Measurements from ENCODE around the gene YJEFN3. TPM values are rescaled to one million over a fixed set of nuclear protein-coding genes. Genes with fewer than 3 reads are reported as not detected.

The YJEFN3 gene
- total and polyA plus RNA-seq, 2 donors (not counting 3 experiments of a cell fraction or from before 2014, with no cell fraction given), result 1.9 to 2.1 TPM

DNA sequence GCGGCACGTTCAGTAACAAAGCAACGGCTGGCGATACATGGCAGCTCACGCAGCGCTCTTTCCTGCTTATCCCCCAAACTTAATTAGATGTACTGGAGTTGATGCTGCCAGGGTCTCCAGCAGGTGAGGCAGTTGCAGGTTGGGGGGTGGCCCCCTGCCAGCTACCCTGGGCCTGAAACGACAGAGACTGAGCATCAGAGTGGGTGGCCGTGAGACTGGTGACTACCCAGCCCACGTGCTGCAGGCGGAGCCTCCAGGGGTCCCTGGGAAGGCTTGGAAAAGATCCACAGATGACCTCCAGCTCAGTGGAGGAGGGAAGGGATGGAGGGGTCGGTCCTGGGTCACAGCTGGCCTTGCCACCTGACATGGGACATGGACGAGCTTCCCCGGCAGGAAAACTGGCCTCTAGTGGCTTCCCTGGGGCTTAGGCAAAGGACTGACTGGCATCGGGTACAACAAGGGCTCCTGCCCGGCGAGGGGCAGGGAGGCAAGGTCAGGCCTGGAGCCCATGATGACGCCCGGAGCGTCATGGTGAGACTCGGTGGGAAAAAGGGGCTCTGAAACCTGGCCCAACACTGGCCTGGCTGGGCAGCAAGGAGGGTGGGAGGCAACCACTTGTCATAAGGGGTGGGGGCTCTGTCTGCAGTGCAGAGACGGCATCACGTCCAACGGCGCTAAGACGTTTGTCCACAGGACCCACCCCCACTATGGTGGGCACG is 33.4 kb downstream of the YJEFN3 start:
- POLR2A ChIA-PET, result no interaction called here
- intact Hi-C loops (cut with micrococcal nuclease), result no loop called here
- no peaks in the 10 kb centered on the region for H4K20me1 ChIP-seq (replicated peaks; ENCODE audit: control insufficient read depth, extremely low read depth, insufficient read depth, low read length)
- TF ChIP-seq GATA2 (IDR thresholded peaks at IDR 0.05; ENCODE audit: insufficient read depth, insufficient read length, low read depth, low read length), result no peak
- no peak for TF ChIP-seq POLR2A (IDR thresholded peaks at IDR 0.05; ENCODE audit: low read depth, low read length)
- TF ChIP-seq, protein P1, sequence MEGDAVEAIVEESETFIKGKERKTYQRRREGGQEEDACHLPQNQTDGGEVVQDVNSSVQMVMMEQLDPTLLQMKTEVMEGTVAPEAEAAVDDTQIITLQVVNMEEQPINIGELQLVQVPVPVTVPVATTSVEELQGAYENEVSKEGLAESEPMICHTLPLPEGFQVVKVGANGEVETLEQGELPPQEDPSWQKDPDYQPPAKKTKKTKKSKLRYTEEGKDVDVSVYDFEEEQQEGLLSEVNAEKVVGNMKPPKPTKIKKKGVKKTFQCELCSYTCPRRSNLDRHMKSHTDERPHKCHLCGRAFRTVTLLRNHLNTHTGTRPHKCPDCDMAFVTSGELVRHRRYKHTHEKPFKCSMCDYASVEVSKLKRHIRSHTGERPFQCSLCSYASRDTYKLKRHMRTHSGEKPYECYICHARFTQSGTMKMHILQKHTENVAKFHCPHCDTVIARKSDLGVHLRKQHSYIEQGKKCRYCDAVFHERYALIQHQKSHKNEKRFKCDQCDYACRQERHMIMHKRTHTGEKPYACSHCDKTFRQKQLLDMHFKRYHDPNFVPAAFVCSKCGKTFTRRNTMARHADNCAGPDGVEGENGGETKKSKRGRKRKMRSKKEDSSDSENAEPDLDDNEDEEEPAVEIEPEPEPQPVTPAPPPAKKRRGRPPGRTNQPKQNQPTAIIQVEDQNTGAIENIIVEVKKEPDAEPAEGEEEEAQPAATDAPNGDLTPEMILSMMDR (IDR thresholded peaks at IDR 0.05; ENCODE audit: extremely low read depth in 1 of 2, insufficient read depth in 1 of 2, low read depth in 1 of 2, low read length in 2 of 2), result no peak
- no peak for TF ChIP-seq FOS (IDR thresholded peaks at IDR 0.05; ENCODE audit: borderline replicate concordance, insufficient read depth, low read length)
- TF ChIP-seq MYC (IDR thresholded peaks at IDR 0.05; ENCODE audit: low read depth, low read length), result no peak
- no peak for TF ChIP-seq POLR2AphosphoS5 (IDR thresholded peaks at IDR 0.05; ENCODE audit: insufficient read depth, low read depth, low read length)
- TF ChIP-seq JUN (IDR thresholded peaks at IDR 0.05; ENCODE audit: borderline replicate concordance, insufficient read depth, insufficient read length, low read depth), result no peak
- no peak for TF ChIP-seq EZH2 (IDR thresholded peaks at IDR 0.05; ENCODE audit: borderline replicate concordance, low read depth, low read length, severe bottlenecking)
- TF ChIP-seq, protein P2, sequence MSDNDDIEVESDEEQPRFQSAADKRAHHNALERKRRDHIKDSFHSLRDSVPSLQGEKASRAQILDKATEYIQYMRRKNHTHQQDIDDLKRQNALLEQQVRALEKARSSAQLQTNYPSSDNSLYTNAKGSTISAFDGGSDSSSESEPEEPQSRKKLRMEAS (IDR thresholded peaks at IDR 0.05; ENCODE audit: insufficient read depth, insufficient read length), result no peak
- H3K27ac ChIP-seq (ENCODE audit: insufficient read depth, low read depth, low read length), result no peak overlapping the region
- H3K4me1 ChIP-seq (ENCODE audit: control insufficient read depth, extremely low read depth, insufficient read depth, low read length), result no peaks in the 10 kb centered on the region
- H2AFZ ChIP-seq (ENCODE audit: low read depth, low read length), result no peak overlapping the region
- no TSS peak for BruUV-seq (replicated peaks)
- no peak overlapping the region for H3K4me2 ChIP-seq (ENCODE audit: insufficient read depth, low read length)
- no peaks in the 10 kb centered on the region for H3K36me3 ChIP-seq (ENCODE audit: control insufficient read depth in 2 of 2, extremely low read depth in 1 of 2, insufficient read depth in 2 of 2, low read length in 2 of 2)
- CTCF ChIA-PET, result no interaction called here
- dilution Hi-C loops (cut with MboI; ENCODE audit: extremely low pct_ligation_motif_present, low sequenced_read_pairs), result no loop called here
- no peaks in the 10 kb centered on the region for H3K9me1 ChIP-seq (replicated peaks; ENCODE audit: control insufficient read depth, extremely low read depth, insufficient read depth, low read length)
- no peak overlapping the region for H3K4me3 ChIP-seq (replicated peaks in 1 of 3; ENCODE audit: insufficient read depth in 1 of 3, low read depth in 1 of 3, low read length in 3 of 3)
- FAIRE-seq (no peak), DNase-seq (ENCODE audit: low read depth, low spot score) (no peak)
- H3K27me3 ChIP-seq (ENCODE audit: control insufficient read depth in 2 of 2, insufficient read depth in 2 of 2, low read length in 2 of 2), result no peaks in the 10 kb centered on the region
- no peaks in the 10 kb centered on the region for H3K79me2 ChIP-seq (ENCODE audit: control insufficient read depth, insufficient read depth, low read length)
- H3K9ac ChIP-seq (replicated peaks; ENCODE audit: extremely low read depth, insufficient read depth, low read length), result no peak overlapping the region
- no peaks in the 10 kb centered on the region for H3K9me3 ChIP-seq (replicated peaks; ENCODE audit: control insufficient read depth, insufficient read depth, low read length)
